GM12874 (cell line): ENCODE measurements around the gene FAAP20.

ENCODE experiments used
- TF ChIP-seq, protein P1 (sequence below): IDR thresholded peaks from 2 replicates; pipeline ENCODE4 v1.5.1; 2011; ENCODE audit warnings: low read depth, mild to moderate bottlenecking, control low read depth, low read length, moderate library complexity; ENCODE audit not compliant: insufficient read depth

Gene FAAP20

GRCh38 chr1:2160451-2161300, 33.9 kb downstream of the FAAP20 start:
- TF ChIP-seq, protein P1, sequence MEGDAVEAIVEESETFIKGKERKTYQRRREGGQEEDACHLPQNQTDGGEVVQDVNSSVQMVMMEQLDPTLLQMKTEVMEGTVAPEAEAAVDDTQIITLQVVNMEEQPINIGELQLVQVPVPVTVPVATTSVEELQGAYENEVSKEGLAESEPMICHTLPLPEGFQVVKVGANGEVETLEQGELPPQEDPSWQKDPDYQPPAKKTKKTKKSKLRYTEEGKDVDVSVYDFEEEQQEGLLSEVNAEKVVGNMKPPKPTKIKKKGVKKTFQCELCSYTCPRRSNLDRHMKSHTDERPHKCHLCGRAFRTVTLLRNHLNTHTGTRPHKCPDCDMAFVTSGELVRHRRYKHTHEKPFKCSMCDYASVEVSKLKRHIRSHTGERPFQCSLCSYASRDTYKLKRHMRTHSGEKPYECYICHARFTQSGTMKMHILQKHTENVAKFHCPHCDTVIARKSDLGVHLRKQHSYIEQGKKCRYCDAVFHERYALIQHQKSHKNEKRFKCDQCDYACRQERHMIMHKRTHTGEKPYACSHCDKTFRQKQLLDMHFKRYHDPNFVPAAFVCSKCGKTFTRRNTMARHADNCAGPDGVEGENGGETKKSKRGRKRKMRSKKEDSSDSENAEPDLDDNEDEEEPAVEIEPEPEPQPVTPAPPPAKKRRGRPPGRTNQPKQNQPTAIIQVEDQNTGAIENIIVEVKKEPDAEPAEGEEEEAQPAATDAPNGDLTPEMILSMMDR = no peak

DNA sequence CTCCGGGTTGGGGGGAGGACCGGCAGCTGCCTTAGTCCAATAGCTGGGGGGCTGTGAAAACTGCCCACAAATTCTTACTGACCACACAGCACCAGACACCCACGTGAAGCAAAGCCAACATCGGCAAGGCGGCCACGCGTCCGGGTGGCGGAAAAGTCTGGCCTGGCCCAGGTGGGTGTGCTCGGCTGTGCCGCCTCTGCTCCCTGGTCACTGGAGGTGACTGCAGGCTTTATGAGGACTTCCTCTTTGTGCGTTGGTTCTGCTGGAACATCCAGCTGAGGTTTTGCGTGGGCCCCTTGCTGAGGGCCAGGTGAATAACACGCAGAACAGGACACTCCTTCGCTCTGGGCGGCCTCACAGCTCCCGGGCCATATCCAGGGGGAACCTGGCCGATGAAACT, 35.4 kb downstream of the FAAP20 start:
- TF ChIP-seq, protein P1 = no peak

DNA sequence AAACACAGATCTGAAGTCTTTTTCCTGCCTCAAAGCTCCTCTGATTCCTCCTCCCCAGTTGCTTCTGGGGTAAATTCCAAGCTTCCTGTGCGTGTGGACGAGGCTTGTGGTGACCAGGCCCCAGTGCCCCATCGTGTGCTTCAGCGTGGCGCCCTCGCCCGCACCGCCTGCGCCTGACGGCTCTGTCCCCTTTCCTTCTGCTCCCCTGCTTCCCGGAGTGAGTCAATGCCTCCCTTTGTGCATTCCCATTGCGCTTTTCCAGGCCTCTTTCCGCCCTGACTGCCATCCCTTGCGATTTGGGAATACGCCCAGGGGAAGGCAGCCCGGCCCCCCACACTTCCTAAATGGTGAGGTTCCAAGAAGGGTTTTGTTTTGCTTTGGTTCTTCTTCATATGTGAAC, 36.3 kb downstream of the FAAP20 start:
- TF ChIP-seq, protein P1 = no peak

DNA sequence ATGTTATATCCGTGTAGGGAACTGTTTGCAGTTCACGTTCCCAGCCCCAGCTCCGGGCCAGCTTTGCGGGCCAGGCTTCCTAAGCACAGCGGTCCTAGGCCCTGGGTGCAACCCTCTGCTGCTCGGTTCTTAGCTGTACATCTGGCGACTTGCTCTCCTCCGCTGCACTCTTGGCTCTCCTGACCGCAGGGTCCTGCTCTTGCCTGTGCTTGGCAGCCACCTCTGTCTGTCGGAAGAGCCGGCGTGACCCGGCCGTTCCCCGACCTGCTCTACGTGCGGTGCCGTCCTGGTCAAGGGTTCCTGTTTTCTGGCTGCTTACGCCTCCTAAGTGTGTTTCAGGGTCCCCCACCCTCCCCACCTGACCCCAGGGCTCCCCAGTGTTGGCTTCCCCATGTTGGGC, 36.7 kb downstream of the FAAP20 start:
- TF ChIP-seq, protein P1 = no peak

GRCh38 chr1:2156866-2157265, 37.7 kb downstream of the FAAP20 start:
- TF ChIP-seq, protein P1 = no peak

GRCh38 chr1:2155788-2156187, 38.8 kb downstream of the FAAP20 start:
- TF ChIP-seq, protein P1 = no peak

GRCh38 chr1:2155147-2155598, 39.4 kb downstream of the FAAP20 start:
- TF ChIP-seq, protein P1 = no peak
